Coronary artery (tissue), 2 donors: ENCODE data around the gene MYOG.

ENCODE experiments used
- DNase-seq: peaks from one replicate; pipeline ENCODE4 v3.0.0-alpha.2; 2017; ENCODE audit warnings: low spot score
- H3K27ac ChIP-seq, 2 donors: fragments of 200-600 bp; sonication (generic); one replicate each; pipeline ENCODE4 v1.5.1; 2016 to 2019
- H3K4me3 ChIP-seq: fragments of 200-600 bp; sonication (generic); 2 replicates; pipeline ENCODE4 v1.5.1; 2016; ENCODE audit warnings: mild to moderate bottlenecking, moderate library complexity
- TF ChIP-seq, protein P1 (sequence below): fragments of 200-600 bp; sonication (generic); IDR thresholded peaks from one replicate; pipeline ENCODE4 v1.5.1; 2019; ENCODE audit warnings: antibody characterized with exemption

MYOG gene

GRCh38 chr1:203114202-203114601 lies 28.4 kb upstream of the MYOG start:
- TF ChIP-seq, protein P1, sequence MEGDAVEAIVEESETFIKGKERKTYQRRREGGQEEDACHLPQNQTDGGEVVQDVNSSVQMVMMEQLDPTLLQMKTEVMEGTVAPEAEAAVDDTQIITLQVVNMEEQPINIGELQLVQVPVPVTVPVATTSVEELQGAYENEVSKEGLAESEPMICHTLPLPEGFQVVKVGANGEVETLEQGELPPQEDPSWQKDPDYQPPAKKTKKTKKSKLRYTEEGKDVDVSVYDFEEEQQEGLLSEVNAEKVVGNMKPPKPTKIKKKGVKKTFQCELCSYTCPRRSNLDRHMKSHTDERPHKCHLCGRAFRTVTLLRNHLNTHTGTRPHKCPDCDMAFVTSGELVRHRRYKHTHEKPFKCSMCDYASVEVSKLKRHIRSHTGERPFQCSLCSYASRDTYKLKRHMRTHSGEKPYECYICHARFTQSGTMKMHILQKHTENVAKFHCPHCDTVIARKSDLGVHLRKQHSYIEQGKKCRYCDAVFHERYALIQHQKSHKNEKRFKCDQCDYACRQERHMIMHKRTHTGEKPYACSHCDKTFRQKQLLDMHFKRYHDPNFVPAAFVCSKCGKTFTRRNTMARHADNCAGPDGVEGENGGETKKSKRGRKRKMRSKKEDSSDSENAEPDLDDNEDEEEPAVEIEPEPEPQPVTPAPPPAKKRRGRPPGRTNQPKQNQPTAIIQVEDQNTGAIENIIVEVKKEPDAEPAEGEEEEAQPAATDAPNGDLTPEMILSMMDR = no peak
- DNase-seq = no peak
- no peak overlapping the region for H3K4me3 ChIP-seq
- no peak overlapping the region for H3K27ac ChIP-seq

GRCh38 chr1:203113308-203113707 lies 27.5 kb upstream of the MYOG start:
- Histone ChIP-seq H3K4me3 (no peak overlapping the region), H3K27ac (no peak overlapping the region)
- TF ChIP-seq, protein P1 = no peak
- DNase-seq = no peak

- Histone ChIP-seq H3K27ac (no peak overlapping the region), H3K4me3 (no peak overlapping the region)
- no peak for DNase-seq
- TF ChIP-seq, protein P1 = no peak
These were observed 26.7 kb upstream of the MYOG start for GRCh38 chr1:203112475-203112874.

GRCh38 chr1:203104789-203105390 lies 19.1 kb upstream of the MYOG start:
- TF ChIP-seq, protein P1 = no peak
- no peak overlapping the region for H3K27ac ChIP-seq
- H3K4me3 ChIP-seq = no peak overlapping the region
- DNase-seq = no peak

DNA sequence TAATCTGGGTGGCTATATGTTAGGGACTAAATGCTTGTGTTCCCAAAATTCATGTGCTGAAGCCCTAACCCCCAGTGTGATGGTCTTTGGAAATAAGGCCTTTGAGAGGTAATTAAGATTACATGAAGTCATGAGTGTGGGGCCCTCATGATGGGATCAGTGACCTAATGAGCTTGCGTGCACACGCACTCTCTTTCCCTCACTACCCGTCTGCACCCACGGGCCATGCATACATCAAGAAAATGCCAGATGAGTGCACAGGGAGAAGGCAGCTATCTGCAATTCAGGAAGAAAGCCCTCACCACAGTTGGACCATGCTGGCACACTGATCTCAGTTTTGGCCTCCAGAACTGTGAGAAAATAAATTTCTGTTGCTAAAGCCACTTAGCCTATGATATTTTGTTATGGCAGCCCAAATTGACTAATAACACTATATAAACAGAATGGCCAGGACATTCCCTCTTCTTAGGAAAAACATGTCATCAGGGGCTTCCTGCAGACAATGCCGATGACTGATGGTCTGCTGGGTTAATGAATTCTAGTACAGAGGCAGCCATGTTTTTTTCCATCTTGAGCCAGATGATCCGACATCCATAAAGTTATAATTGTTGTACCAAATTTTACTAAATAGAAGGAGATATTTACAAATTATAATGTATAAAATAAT lies 18.1 kb upstream of the MYOG start:
- TF ChIP-seq, protein P1 = no peak
- no peak overlapping the region for H3K4me3 ChIP-seq
- H3K27ac ChIP-seq = no peak overlapping the region
- no peak for DNase-seq

- no peak overlapping the region for H3K27ac ChIP-seq
- TF ChIP-seq, protein P1 = no peak
- H3K4me3 ChIP-seq = no peak overlapping the region
- DNase-seq = no peak
These were observed 17.4 kb upstream of the MYOG start for GRCh38 chr1:203103216-203103615.
